Lower leg skin (tissue), 4 donors: Measurements from ENCODE around the gene NPLOC4. TPM values are rescaled to one million over a fixed set of nuclear protein-coding genes. Genes with fewer than 3 reads are reported as not detected.
"Not testable (repeated sequence)": the region's sequence is repeated elsewhere in the genome, so short reads cannot be mapped to it uniquely, and the experiment has no call there.

Experiments used
- DNase-seq, 2 donors: peaks; one replicate each; pipeline ENCODE4 v3.0.0-alpha.2; 2019; ENCODE audit warnings: low spot score in 2 of 2
- H3K4me3 ChIP-seq: fragments of 200-600 bp; sonication (generic); 2 replicates; pipeline ENCODE4 v1.5.1; 2017; ENCODE audit warnings: mild to moderate bottlenecking, low read depth; ENCODE audit not compliant: poor library complexity, severe bottlenecking
- POLR2A ChIP-seq, 2 donors: fragments of 450-650 bp; IDR thresholded peaks; one replicate each; pipeline ENCODE4 v1.6.1; 2016 to 2017; ENCODE audit warnings: antibody characterized with exemption in 2 of 2, mild to moderate bottlenecking in 1 of 2, moderate library complexity in 1 of 2
- WGBS, 2 donors: methylation state at CpG; one replicate each; pipeline ENCODE4 v1.1.5; 2018; 5-methylcytosine and 5-hydroxymethylcytosine counted together
- intact Hi-C: fragments of 100-400 bp; cut with DNase I; formaldehyde crosslinking; loops from one replicate; pipeline ENCODE4 v1.15.0; 2023; ENCODE audit warnings: low total_unique reads
- total RNA-seq, 4 donors: library from RNA; depleted of rRNA; stranded (reverse); fragments of >200 nt; gene quantifications; one replicate each; pipeline ENCODE4 v1.1.0, GENCODE V29; 2016
- TF ChIP-seq, protein P1 (sequence below), 3 donors: fragments of 450-650 bp; IDR thresholded peaks; one replicate each; pipeline ENCODE4 v1.5.1; 2016; ENCODE audit warnings: antibody characterized with exemption in 3 of 3, mild to moderate bottlenecking in 3 of 3, moderate library complexity in 2 of 3

Gene NPLOC4
- total RNA-seq, 4 donors from 2014 or later, result 49.3 to 78.7 (median 67.8) TPM

- no peak for DNase-seq
- 37 to 39% methylated on average over 18 of the region's 18 CpGs for WGBS, 2 donors
- TF ChIP-seq POLR2A (IDR thresholded peaks at IDR 0.05), result no peak
- TF ChIP-seq, protein P1, sequence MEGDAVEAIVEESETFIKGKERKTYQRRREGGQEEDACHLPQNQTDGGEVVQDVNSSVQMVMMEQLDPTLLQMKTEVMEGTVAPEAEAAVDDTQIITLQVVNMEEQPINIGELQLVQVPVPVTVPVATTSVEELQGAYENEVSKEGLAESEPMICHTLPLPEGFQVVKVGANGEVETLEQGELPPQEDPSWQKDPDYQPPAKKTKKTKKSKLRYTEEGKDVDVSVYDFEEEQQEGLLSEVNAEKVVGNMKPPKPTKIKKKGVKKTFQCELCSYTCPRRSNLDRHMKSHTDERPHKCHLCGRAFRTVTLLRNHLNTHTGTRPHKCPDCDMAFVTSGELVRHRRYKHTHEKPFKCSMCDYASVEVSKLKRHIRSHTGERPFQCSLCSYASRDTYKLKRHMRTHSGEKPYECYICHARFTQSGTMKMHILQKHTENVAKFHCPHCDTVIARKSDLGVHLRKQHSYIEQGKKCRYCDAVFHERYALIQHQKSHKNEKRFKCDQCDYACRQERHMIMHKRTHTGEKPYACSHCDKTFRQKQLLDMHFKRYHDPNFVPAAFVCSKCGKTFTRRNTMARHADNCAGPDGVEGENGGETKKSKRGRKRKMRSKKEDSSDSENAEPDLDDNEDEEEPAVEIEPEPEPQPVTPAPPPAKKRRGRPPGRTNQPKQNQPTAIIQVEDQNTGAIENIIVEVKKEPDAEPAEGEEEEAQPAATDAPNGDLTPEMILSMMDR (IDR thresholded peaks at IDR 0.05), result no peak
- H3K4me3 ChIP-seq, result peak overlapping the region; percentile 58
- intact Hi-C loops, result no loop called here
Observed at GRCh38 chr17:81635973-81636504, 873 bp downstream of the NPLOC4 start.

DNA sequence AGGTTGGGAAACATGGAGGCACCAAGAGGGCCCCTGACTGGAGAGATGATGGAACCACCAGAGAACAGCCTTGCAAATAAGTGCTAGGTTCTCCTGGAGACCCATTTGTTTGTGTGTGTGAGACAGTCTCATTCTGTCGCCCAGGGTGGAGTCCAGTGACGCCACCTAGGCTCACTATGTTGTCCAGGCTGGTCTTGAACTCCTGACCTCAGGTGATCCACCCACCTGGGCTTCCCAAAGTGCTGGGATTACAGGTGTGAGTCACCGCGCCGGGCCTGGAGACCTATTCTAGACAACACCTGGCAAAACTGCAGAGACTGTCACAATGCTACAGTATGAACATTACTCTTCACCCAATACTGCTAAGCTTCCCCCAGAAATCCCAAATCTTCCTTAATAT, 1.5 kb downstream of the NPLOC4 start:
- no peak for TF ChIP-seq POLR2A (IDR thresholded peaks at IDR 0.05)
- TF ChIP-seq, protein P1 (IDR thresholded peaks at IDR 0.05), result no peak
- intact Hi-C loops, result no loop called here
- no peak for DNase-seq
- 53 to 55% methylated on average over 5 of the region's 5 CpGs for WGBS, 2 donors
- H3K4me3 ChIP-seq, result no peak overlapping the region

DNA sequence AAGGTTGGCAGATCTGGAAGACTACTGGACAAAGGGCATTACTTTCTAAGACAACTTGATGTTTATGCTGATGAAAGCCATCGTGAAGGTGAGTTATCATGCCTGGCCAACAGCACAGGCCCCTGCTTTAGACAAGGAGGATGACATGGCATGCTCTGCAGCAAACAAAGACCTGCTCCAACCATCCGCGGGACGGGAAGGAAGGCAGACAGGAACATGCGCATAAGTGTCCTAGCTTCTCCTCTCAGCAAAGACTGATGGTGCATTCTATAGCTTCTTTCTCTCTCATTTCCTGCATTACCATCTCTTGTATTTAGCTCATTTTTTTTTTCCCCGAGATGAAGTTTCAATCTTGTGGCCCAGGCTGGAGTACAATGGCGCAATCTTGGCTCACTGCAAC, 5.4 kb downstream of the NPLOC4 start:
- no peak for DNase-seq
- H3K4me3 ChIP-seq, result no peak overlapping the region
- WGBS, 2 donors, result 74 to 87% methylated on average over 7 of the region's 7 CpGs
- intact Hi-C loops, result no loop called here
- TF ChIP-seq, protein P1 (IDR thresholded peaks at IDR 0.05), result no peak
- TF ChIP-seq POLR2A (IDR thresholded peaks at IDR 0.05), result no peak

DNA sequence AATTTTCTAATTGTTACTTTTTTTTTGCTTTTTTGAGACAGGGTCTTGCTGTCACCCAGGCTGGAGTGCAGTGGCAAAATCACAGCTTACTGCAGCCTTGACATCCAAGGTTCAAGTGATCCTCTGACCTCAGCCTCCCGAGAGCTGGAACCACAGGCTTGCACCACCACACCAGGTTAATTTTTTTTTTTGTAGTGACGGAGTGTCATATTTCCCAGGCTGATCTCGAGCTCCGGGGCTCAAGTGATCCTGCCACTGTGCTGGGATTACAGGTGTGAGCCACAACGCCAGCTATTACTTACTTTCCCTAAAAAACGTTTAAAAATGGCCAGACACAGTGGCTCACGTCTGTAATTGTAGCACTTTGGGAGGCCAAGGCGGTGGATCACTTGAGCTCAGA, 6.6 kb downstream of the NPLOC4 start:
- TF ChIP-seq, protein P1 (IDR thresholded peaks at IDR 0.05), result no peak
- no peak for TF ChIP-seq POLR2A (IDR thresholded peaks at IDR 0.05)
- no peak for DNase-seq
- intact Hi-C loops, result no loop called here
- WGBS, 2 donors, result 87 to 88% methylated on average over 8 of the region's 8 CpGs
- H3K4me3 ChIP-seq, result no peak overlapping the region

DNA sequence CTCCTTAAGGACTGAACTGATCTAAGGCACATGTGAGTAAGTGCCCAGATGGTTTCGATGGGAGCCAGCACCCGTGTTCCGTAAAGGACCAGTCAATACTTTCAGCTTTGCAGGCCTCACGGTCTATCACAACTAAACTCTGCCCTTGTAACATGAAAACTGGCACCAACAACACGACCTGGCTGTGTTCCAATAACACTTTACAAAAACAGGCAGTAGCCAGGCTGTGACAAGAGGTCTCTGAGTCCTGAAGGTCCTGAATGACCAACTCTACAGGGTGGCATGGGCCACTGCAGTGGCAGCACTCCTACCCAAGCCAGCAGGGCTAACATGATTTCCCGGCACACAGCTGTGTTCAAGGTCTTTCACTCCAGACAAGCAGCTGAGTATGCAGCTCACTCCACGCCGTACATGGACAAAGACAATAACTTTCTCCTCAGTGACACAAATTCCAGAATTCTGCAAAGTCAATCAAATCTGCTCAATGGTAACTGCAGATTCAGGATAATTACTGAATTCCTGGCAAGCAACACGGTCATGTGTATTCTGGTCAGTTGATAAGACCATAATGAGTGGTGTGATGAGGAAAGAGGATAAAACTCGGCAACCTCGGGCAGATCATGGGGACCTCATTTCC, 15.3 kb downstream of the NPLOC4 start:
- TF ChIP-seq, protein P1 (IDR thresholded peaks at IDR 0.05), result no peak
- TF ChIP-seq POLR2A (IDR thresholded peaks at IDR 0.05), result no peak
- WGBS, 2 donors, result 77 to 82% methylated on average over 10 to 11 of the region's 11 CpGs
- intact Hi-C loops, result no loop called here
- no peak for DNase-seq
- no peak overlapping the region for H3K4me3 ChIP-seq

GRCh38 chr17:81618307-81618706, 18.6 kb downstream of the NPLOC4 start:
- intact Hi-C loops, H3K4me3 ChIP-seq, DNase-seq: not testable (repeated sequence)
- no CpG with 5 or more reads among the region's 36 CpGs for WGBS, 2 donors
